Measurements from ENCODE around the gene PRKCH.

DNA sequence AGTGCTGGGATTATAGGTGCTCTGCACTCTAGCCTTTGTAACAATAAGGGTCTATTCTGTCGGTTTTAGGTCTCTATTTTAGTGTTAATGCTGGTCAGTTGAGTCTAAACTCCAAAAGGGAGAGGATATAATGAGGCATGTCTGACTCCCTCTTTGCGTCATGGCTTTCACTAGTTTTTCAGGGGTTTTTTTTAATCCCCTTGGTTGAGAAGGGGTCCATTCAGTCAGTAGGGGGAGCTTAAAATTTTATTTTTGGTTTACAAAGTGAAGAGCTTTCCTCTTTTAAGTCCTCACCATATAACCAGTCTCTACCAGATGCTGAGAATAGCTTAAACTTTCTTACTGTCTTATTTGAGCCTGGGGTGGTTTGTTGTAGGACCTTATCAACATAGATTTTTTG lies 106.9 kb downstream of the PRKCH start:
- TF ChIP-seq, protein P1, sequence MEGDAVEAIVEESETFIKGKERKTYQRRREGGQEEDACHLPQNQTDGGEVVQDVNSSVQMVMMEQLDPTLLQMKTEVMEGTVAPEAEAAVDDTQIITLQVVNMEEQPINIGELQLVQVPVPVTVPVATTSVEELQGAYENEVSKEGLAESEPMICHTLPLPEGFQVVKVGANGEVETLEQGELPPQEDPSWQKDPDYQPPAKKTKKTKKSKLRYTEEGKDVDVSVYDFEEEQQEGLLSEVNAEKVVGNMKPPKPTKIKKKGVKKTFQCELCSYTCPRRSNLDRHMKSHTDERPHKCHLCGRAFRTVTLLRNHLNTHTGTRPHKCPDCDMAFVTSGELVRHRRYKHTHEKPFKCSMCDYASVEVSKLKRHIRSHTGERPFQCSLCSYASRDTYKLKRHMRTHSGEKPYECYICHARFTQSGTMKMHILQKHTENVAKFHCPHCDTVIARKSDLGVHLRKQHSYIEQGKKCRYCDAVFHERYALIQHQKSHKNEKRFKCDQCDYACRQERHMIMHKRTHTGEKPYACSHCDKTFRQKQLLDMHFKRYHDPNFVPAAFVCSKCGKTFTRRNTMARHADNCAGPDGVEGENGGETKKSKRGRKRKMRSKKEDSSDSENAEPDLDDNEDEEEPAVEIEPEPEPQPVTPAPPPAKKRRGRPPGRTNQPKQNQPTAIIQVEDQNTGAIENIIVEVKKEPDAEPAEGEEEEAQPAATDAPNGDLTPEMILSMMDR (IDR thresholded peaks at IDR 0.05) = no peak
- no peak for TF ChIP-seq POLR2AphosphoS5 (IDR thresholded peaks at IDR 0.05; ENCODE audit: insufficient read depth in 1 of 2, low read depth in 1 of 2)
